Natural killer cell (primary cell): ENCODE results near the gene CERCAM. TPM values are rescaled to one million over a fixed set of nuclear protein-coding genes. Genes with fewer than 3 reads are reported as not detected.

Experiments used
- ATAC-seq, 3 donors: fragments of 150-1000 bp in 2 of 3; fragments of 200-7000 bp in 1 of 3; cut with Tn5 transposase; 1 replicate in 1 of 3; 2 replicates in 2 of 3; pipeline ENCODE4 v1.10.0; 2021; ENCODE audit warnings: mild to moderate bottlenecking in 2 of 3, moderate library complexity in 2 of 3
- DNase-seq, 2 donors: peaks; one replicate each; pipeline versions ENCODE4 v3.0.0 to v3.0.0-alpha.2; 2013 to 2021; ENCODE audit warnings: mixed read lengths in 1 of 2
- H3K27ac ChIP-seq: one replicate; pipeline ENCODE4 v1.5.1; 2013; ENCODE audit warnings: mild to moderate bottlenecking, low read length
- H3K27me3 ChIP-seq: one replicate; pipeline ENCODE4 v1.6.1; 2013; ENCODE audit warnings: low read length; ENCODE audit not compliant: control insufficient read depth, insufficient read depth
- H3K36me3 ChIP-seq: one replicate; pipeline ENCODE4 v1.6.1; 2013; ENCODE audit warnings: low read length; ENCODE audit not compliant: control insufficient read depth, insufficient read depth
- H3K4me1 ChIP-seq: one replicate; pipeline ENCODE4 v1.6.1; 2013; ENCODE audit warnings: low read length; ENCODE audit not compliant: control insufficient read depth, insufficient read depth
- H3K4me3 ChIP-seq: one replicate; pipeline ENCODE4 v1.5.1; 2013; ENCODE audit warnings: low read length
- H3K9me3 ChIP-seq: one replicate; pipeline ENCODE4 v1.6.1; 2013; ENCODE audit warnings: low read length; ENCODE audit not compliant: control insufficient read depth, insufficient read depth
- H3K27ac Mint-ChIP-seq, 2 donors: one replicate each; pipeline ENCODE4 v1.8.0; 2022; ENCODE audit warnings: mild to moderate bottlenecking in 2 of 2, mixed read lengths in 2 of 2, moderate library complexity in 1 of 2
- H3K27me3 Mint-ChIP-seq, 2 donors: one replicate each; pipeline ENCODE4 v1.8.0; 2022; ENCODE audit warnings: low read depth in 2 of 2, mixed read lengths in 2 of 2
- H3K36me3 Mint-ChIP-seq: one replicate; pipeline ENCODE4 v1.8.0; 2022; ENCODE audit warnings: mixed read lengths
- H3K4me1 Mint-ChIP-seq, 2 donors: one replicate each; pipeline ENCODE4 v1.8.0; 2022; ENCODE audit warnings: mixed read lengths in 2 of 2
- H3K4me3 Mint-ChIP-seq: one replicate; pipeline ENCODE4 v1.8.0; 2022; ENCODE audit warnings: mild to moderate bottlenecking, moderate library complexity, mixed read lengths
- H3K9me3 Mint-ChIP-seq, 2 donors: one replicate each; pipeline ENCODE4 v1.8.0; 2022; ENCODE audit warnings: mixed read lengths in 2 of 2
- WGBS: methylation state at CpG from one replicate; pipeline ENCODE4 v1.1.7; 2013; ENCODE audit warnings: missing lambda C conversion rate; ENCODE audit not compliant: insufficient coverage; 5-methylcytosine and 5-hydroxymethylcytosine counted together
- intact Hi-C: fragments of 100-400 bp; cut with micrococcal nuclease; formaldehyde crosslinking; loops from one replicate; pipeline ENCODE4 v1.14.2; 2022
- total RNA-seq, 4 donors: library from RNA; stranded (reverse); fragments of 120-200 nt in 1 of 4; gene quantifications; one replicate each; pipeline versions ENCODE4 v1.2.3 to v1.2.4, GENCODE V29; 2013 to 2022
- TF ChIP-seq, protein P1 (sequence below): fragments of 200-600 bp; IDR thresholded peaks from one replicate; pipeline ENCODE4 v1.8.0; 2022; ENCODE audit warnings: antibody characterized with exemption

The CERCAM gene
- total RNA-seq, 3 donors from 2014 or later (not counting 1 experiment from before 2014, with no cell fraction given), result 11.5 to 29.6 (median 24.2) TPM

DNA sequence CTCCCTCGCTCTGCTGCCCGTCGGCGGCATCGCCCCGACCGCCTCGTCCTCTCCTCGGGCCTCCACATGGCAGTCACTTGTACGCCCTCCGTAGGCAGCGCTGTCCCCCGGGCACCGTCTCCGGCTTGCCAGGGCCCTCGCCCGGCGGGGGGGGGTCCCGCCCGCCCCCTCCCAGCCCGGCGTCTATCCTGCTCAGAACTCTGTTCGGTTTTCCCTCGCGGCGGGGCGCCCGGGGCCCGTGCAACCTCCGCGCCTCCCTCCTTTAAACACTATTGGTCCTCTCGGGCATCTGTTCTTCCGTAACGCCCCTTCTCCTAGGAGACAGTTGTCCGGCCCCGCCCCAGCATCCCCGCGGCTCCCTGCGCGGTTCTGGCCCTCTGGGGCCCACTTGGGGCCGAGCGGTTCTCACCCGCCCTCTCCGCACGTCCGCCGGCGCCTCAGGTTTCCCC, 36.0 kb downstream of the CERCAM start:
- under 1% methylated on average over 48 of the region's 48 CpGs for WGBS
- DNase-seq (peak; percentile 41 to 79), ATAC-seq (peak; percentile 30 to 51 (median 48))
- Mint-ChIP-seq H3K9me3 (no peaks in the 10 kb centered on the region), H3K4me3 (peak overlapping the region; percentile 98), H3K27me3 (no peaks in the 10 kb centered on the region), H3K36me3 (no peaks in the 10 kb centered on the region), H3K4me1 (peaks cover 6 to 24% of the 10 kb centered on the region in 2 donors), H3K27ac (peak overlapping the region; percentile 90 to 92)
- Histone ChIP-seq H3K9me3 (no peaks in the 10 kb centered on the region), H3K27ac (peak overlapping the region; percentile 85), H3K4me1 (peaks cover 13% of the 10 kb centered on the region), H3K36me3 (peaks cover 20% of the 10 kb centered on the region), H3K27me3 (no peaks in the 10 kb centered on the region), H3K4me3 (peak overlapping the region; percentile 73)
- intact Hi-C loops, result loop anchor here (1.0 to 2.0 kb wide), 3 partner anchors 18 to 96 kb away; partner anchors contain the start of genes GLE1 and SPTAN1
- TF ChIP-seq, protein P1, sequence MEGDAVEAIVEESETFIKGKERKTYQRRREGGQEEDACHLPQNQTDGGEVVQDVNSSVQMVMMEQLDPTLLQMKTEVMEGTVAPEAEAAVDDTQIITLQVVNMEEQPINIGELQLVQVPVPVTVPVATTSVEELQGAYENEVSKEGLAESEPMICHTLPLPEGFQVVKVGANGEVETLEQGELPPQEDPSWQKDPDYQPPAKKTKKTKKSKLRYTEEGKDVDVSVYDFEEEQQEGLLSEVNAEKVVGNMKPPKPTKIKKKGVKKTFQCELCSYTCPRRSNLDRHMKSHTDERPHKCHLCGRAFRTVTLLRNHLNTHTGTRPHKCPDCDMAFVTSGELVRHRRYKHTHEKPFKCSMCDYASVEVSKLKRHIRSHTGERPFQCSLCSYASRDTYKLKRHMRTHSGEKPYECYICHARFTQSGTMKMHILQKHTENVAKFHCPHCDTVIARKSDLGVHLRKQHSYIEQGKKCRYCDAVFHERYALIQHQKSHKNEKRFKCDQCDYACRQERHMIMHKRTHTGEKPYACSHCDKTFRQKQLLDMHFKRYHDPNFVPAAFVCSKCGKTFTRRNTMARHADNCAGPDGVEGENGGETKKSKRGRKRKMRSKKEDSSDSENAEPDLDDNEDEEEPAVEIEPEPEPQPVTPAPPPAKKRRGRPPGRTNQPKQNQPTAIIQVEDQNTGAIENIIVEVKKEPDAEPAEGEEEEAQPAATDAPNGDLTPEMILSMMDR, result no peak

- Mint-ChIP-seq H3K4me3 (peak overlapping the region; percentile 98), H3K27me3 (no peaks in the 10 kb centered on the region), H3K9me3 (no peaks in the 10 kb centered on the region), H3K36me3 (no peaks in the 10 kb centered on the region), H3K4me1 (peaks cover 6 to 24% of the 10 kb centered on the region in 2 donors), H3K27ac (peak overlapping the region; percentile 90 to 92)
- Histone ChIP-seq H3K27me3 (no peaks in the 10 kb centered on the region), H3K27ac (peak overlapping the region; percentile 85), H3K36me3 (peaks cover 25% of the 10 kb centered on the region), H3K4me3 (peak overlapping the region; percentile 73), H3K9me3 (no peaks in the 10 kb centered on the region), H3K4me1 (peaks cover 13% of the 10 kb centered on the region)
- TF ChIP-seq, protein P1, result no peak
- no peak for DNase-seq
- 53% methylated on average over 11 of the region's 14 CpGs for WGBS
- intact Hi-C loops, result loop anchor here (2.0 kb wide), 2 partner anchors 18 to 48 kb away; partner anchors contain the start of gene GLE1
- no peak for ATAC-seq
Measured at GRCh38 chr9:128457207-128457606, 36.5 kb downstream of the CERCAM start.

DNA sequence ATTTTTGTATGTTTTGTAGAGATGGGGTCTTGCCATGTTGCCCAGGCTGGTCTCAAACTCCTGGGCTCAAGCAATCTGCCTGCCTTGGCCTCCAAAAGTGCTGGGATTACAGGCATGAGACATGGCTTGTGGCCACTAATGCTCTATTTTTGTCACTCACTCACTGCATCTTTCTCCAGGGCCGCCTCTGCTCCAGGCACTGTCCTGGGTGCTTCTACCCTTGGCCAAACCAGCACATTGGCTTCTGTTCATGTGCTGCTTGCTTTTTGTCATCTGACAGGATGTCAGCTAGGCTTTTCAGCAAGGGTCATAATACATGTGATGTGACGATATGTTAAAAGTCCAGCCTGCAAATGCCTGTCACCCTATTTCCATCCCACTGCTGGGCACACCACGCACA, 38.4 kb downstream of the CERCAM start:
- Histone ChIP-seq H3K9me3 (no peaks in the 10 kb centered on the region), H3K36me3 (peaks cover 36% of the 10 kb centered on the region), H3K4me3 (no peak overlapping the region), H3K27me3 (no peaks in the 10 kb centered on the region), H3K27ac (no peak overlapping the region), H3K4me1 (peaks cover 13% of the 10 kb centered on the region)
- DNase-seq, result no peak
- intact Hi-C loops, result no loop called here
- H3K27me3 Mint-ChIP-seq, result no peaks in the 10 kb centered on the region
- H3K9me3 Mint-ChIP-seq, result no peaks in the 10 kb centered on the region
- TF ChIP-seq, protein P1, result no peak
- H3K27ac Mint-ChIP-seq, result no peak overlapping the region
- no peaks in the 10 kb centered on the region for H3K36me3 Mint-ChIP-seq
- peaks cover 6 to 24% of the 10 kb centered on the region in 2 donors for H3K4me1 Mint-ChIP-seq
- no peak overlapping the region for H3K4me3 Mint-ChIP-seq
- ATAC-seq, result no peak
- WGBS, result 97% methylated on average over 3 of the region's 3 CpGs

GRCh38 chr9:128469070-128469469, 48.4 kb downstream of the CERCAM start:
- H3K4me1 ChIP-seq, result no peaks in the 10 kb centered on the region
- WGBS, result 95% methylated on average over 7 of the region's 7 CpGs
- H3K4me3 Mint-ChIP-seq, result no peak overlapping the region
- TF ChIP-seq, protein P1, result no peak
- H3K36me3 ChIP-seq, result peaks cover 33% of the 10 kb centered on the region
- H3K27me3 Mint-ChIP-seq, result no peaks in the 10 kb centered on the region
- H3K36me3 Mint-ChIP-seq, result no peaks in the 10 kb centered on the region
- DNase-seq (no peak), ATAC-seq (no peak)
- no peak overlapping the region for H3K27ac Mint-ChIP-seq
- intact Hi-C loops, result no loop called here
- no peaks in the 10 kb centered on the region for H3K9me3 Mint-ChIP-seq
- no peak overlapping the region for H3K4me3 ChIP-seq
- no peaks in the 10 kb centered on the region for H3K9me3 ChIP-seq
- H3K27ac ChIP-seq, result no peak overlapping the region
- H3K27me3 ChIP-seq, result no peaks in the 10 kb centered on the region
- H3K4me1 Mint-ChIP-seq, result peaks cover 0 to 5% of the 10 kb centered on the region in 2 donors
